Fibroblast of lung (primary cell): ENCODE data around the gene DENND1A. TPM values are rescaled to one million over a fixed set of nuclear protein-coding genes. Genes with fewer than 3 reads are reported as not detected.

Source experiments
- DNase-seq, 2 donors: peaks; one replicate each; pipeline versions ENCODE4 v3.0.0 to v3.0.0-alpha.2; 2010; ENCODE audit warnings: low read depth in 2 of 2
- H2AFZ ChIP-seq: 2 replicates; pipeline ENCODE4 v1.5.1; 2012; ENCODE audit warnings: low read length, control low read depth, inconsistent platforms
- H3K27ac ChIP-seq: 2 replicates; pipeline ENCODE4 v1.5.1; 2011; ENCODE audit warnings: low read length, control low read depth; ENCODE audit not compliant: insufficient read depth
- H3K27me3 ChIP-seq: 2 replicates; pipeline ENCODE4 v1.5.1; 2011; ENCODE audit warnings: mild to moderate bottlenecking, low read length; ENCODE audit not compliant: control insufficient read depth, insufficient read depth
- H3K36me3 ChIP-seq: 2 replicates; pipeline ENCODE4 v1.5.1; 2011; ENCODE audit warnings: low read length; ENCODE audit not compliant: control insufficient read depth, insufficient read depth
- H3K4me1 ChIP-seq: 2 replicates; pipeline ENCODE4 v1.5.1; 2011; ENCODE audit warnings: low read length; ENCODE audit not compliant: control insufficient read depth, insufficient read depth; ENCODE audit errors: extremely low read depth
- H3K4me2 ChIP-seq: 2 replicates; pipeline ENCODE4 v1.5.1; 2011; ENCODE audit warnings: low read length, control low read depth; ENCODE audit not compliant: insufficient read depth; ENCODE audit errors: extremely low read depth
- H3K4me3 ChIP-seq, 4 experiments: fragments of 200-600 bp in 1 of 4; sonication (generic) in 1 of 4; replicated peaks in 1 of 4; 2 replicates each; pipeline ENCODE4 v1.5.1; 2011 to 2016; ENCODE audit warnings: low read length in 4 of 4, low read depth in 3 of 4, mild to moderate bottlenecking in 3 of 4, control low read depth in 2 of 4, inconsistent platforms in 1 of 4, mixed read lengths in 1 of 4; ENCODE audit not compliant: insufficient read depth in 1 of 4; ENCODE audit errors: control extremely low read depth in 1 of 4
- H3K79me2 ChIP-seq: 2 replicates; pipeline ENCODE4 v1.5.1; 2012; ENCODE audit warnings: mild to moderate bottlenecking, low read length, inconsistent platforms; ENCODE audit not compliant: control insufficient read depth, insufficient read depth
- H3K9ac ChIP-seq: 2 replicates; pipeline ENCODE4 v1.5.1; 2011; ENCODE audit warnings: mild to moderate bottlenecking, low read length, control low read depth; ENCODE audit not compliant: insufficient read depth
- H3K9me3 ChIP-seq: 2 replicates; pipeline ENCODE4 v1.5.1; 2012; ENCODE audit warnings: low read depth, low read length; ENCODE audit not compliant: control insufficient read depth, insufficient read depth
- H4K20me1 ChIP-seq: 2 replicates; pipeline ENCODE4 v1.5.1; 2011; ENCODE audit warnings: low read length; ENCODE audit not compliant: control insufficient read depth, insufficient read depth; ENCODE audit errors: extremely low read depth
- CTCF ChIP-seq, 2 donors: IDR thresholded peaks in 1 of 2; conservative IDR thresholded peaks in 1 of 2; 1 replicate in 1 of 2; 2 replicates in 1 of 2; pipeline ENCODE4 v1.5.1; 2011 to 2012; ENCODE audit warnings: low read length in 2 of 2, control low read depth in 1 of 2, inconsistent platforms in 1 of 2, low read depth in 1 of 2, mild to moderate bottlenecking in 1 of 2
- EZH2 ChIP-seq: IDR thresholded peaks from 2 replicates; pipeline ENCODE4 v1.5.1; 2012; ENCODE audit warnings: low read length, control low read depth, mild to moderate bottlenecking; ENCODE audit errors: missing control alignments
- polyA plus RNA-seq, 2 donors: library from polyadenylated mRNA; depleted of rRNA in 1 of 2; stranded (reverse) in 1 of 2; unstranded in 1 of 2; fragments of >200 nt; gene quantifications; 2 replicates each; pipeline ENCODE4 v1.2.1, GENCODE V29; 2011 to 2012; ENCODE audit warnings: missing spikeins in 1 of 2
- total RNA-seq: library from RNA; depleted of rRNA; stranded (reverse); fragments of >200 nt; gene quantifications from 2 replicates; pipeline ENCODE4 v1.2.1, GENCODE V29; 2014

DENND1A gene
- total and polyA plus RNA-seq, 2 donors (not counting 1 experiment from before 2014, with no cell fraction given) = 13.0 to 18.3 TPM

GRCh38 chr9:123651871-123652270, 278.1 kb downstream of the DENND1A start:
- TF ChIP-seq EZH2 = no peak
- TF ChIP-seq CTCF (conservative IDR thresholded peaks at IDR 0.05 in 1 of 2, IDR thresholded peaks at IDR 0.05 in 1 of 2; ENCODE audit: low read depth in 1 of 2, low read length in 2 of 2) = no peak
- Histone ChIP-seq H3K4me3 (no peak overlapping the region), H3K27ac (no peak overlapping the region), H3K36me3 (no peaks in the 10 kb centered on the region), H3K9me3 (no peaks in the 10 kb centered on the region), H4K20me1 (no peaks in the 10 kb centered on the region), H3K9ac (no peak overlapping the region), H3K4me2 (no peak overlapping the region), H3K27me3 (no peaks in the 10 kb centered on the region), H2AFZ (no peak overlapping the region), H3K79me2 (no peaks in the 10 kb centered on the region), H3K4me1 (no peaks in the 10 kb centered on the region)
- no peak for DNase-seq

GRCh38 chr9:123651273-123651672, 278.7 kb downstream of the DENND1A start:
- Histone ChIP-seq H3K4me3 (no peak overlapping the region), H3K4me1 (no peaks in the 10 kb centered on the region), H3K9me3 (no peaks in the 10 kb centered on the region), H3K79me2 (no peaks in the 10 kb centered on the region), H2AFZ (no peak overlapping the region), H3K27me3 (no peaks in the 10 kb centered on the region), H3K9ac (no peak overlapping the region), H4K20me1 (no peaks in the 10 kb centered on the region), H3K27ac (no peak overlapping the region), H3K36me3 (no peaks in the 10 kb centered on the region), H3K4me2 (no peak overlapping the region)
- TF ChIP-seq EZH2 = no peak
- no peak for TF ChIP-seq CTCF (conservative IDR thresholded peaks at IDR 0.05 in 1 of 2, IDR thresholded peaks at IDR 0.05 in 1 of 2; ENCODE audit: low read depth in 1 of 2, low read length in 2 of 2)
- no peak for DNase-seq

GRCh38 chr9:123649909-123650308, 280.0 kb downstream of the DENND1A start:
- H3K9me3 ChIP-seq = no peaks in the 10 kb centered on the region
- no peaks in the 10 kb centered on the region for H3K27me3 ChIP-seq
- H3K79me2 ChIP-seq = no peaks in the 10 kb centered on the region
- no peak for DNase-seq
- H3K4me2 ChIP-seq = no peak overlapping the region
- H3K9ac ChIP-seq = no peak overlapping the region
- no peaks in the 10 kb centered on the region for H3K36me3 ChIP-seq
- TF ChIP-seq EZH2 (no peak), CTCF (conservative IDR thresholded peaks at IDR 0.05 in 1 of 2, IDR thresholded peaks at IDR 0.05 in 1 of 2; ENCODE audit: low read depth in 1 of 2, low read length in 2 of 2) (no peak)
- H3K4me1 ChIP-seq = no peaks in the 10 kb centered on the region
- no peak overlapping the region for H3K4me3 ChIP-seq
- no peak overlapping the region for H3K27ac ChIP-seq
- H2AFZ ChIP-seq = no peak overlapping the region
- no peaks in the 10 kb centered on the region for H4K20me1 ChIP-seq
